ENCODE data around the gene KLHL22.

The KLHL22 gene

DNA sequence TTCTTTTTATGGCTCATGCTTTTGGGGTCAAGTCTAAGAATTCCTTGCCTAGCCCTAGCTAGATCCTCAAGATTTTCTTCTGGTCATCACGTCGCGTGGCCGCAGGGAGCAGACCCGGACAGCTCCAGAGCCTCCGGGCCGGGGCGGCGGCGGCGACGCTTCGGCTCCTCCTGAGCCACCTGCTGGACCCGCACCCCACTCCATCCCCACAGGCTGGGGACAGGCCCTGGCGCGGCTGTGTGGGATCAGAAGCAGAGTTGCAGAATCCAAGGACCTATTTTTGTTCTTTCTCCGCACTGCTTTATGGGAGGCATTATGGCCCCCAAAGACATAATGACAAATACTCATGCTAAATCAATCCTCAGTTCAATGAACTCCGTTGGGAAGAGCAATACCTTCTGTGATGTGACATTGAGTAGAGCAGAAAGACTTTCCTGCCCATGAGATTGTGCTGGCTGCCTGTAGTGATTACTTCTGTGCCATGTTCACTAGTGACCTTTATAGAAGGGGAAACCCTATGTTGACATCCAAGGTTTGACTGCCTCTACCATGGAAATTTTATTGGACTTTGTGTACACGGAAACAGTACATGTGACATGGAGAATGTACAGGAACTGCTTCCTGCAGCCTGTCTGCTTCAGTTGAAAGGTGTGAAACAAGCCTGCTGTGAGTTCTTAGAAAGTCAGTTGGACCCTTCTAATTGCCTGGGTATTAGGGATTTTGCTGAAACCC lies 45.6 kb downstream of the KLHL22 start:
- no peak for DNase-seq

GRCh38 chr22:20448630-20449029 lies 47.0 kb downstream of the KLHL22 start:
- no peak for DNase-seq

DNA sequence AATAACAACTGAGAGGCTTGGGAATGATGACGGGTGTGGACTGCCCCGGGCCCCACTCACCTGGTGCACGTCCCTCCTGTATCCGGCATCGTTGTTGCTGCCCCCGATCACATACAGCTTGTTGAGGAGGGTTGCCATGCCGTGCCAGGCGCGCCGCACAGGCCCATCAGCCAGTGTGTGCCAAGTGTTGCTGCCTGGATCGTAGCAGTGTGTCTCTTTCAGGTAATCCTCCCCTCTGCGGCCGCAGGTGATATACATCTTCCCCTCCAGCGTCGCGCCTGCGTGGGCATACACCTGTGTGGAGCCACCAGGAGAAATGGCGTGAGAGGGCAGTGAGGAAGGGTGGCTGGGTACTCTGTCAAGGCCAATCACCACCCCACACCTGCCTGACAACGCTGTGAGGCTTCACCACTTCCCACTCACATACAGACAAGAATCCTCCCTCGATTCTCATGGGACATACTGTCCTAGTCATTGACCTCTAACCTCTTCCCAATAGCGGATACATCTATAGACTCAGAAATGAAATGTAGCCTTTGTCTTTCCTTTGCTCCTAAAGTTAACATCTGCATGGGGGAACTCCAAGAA lies 49.1 kb downstream of the KLHL22 start:
- DNase-seq: no peak

- no peak for DNase-seq
These were observed 51.3 kb downstream of the KLHL22 start for GRCh38 chr22:20444325-20444724.

DNA sequence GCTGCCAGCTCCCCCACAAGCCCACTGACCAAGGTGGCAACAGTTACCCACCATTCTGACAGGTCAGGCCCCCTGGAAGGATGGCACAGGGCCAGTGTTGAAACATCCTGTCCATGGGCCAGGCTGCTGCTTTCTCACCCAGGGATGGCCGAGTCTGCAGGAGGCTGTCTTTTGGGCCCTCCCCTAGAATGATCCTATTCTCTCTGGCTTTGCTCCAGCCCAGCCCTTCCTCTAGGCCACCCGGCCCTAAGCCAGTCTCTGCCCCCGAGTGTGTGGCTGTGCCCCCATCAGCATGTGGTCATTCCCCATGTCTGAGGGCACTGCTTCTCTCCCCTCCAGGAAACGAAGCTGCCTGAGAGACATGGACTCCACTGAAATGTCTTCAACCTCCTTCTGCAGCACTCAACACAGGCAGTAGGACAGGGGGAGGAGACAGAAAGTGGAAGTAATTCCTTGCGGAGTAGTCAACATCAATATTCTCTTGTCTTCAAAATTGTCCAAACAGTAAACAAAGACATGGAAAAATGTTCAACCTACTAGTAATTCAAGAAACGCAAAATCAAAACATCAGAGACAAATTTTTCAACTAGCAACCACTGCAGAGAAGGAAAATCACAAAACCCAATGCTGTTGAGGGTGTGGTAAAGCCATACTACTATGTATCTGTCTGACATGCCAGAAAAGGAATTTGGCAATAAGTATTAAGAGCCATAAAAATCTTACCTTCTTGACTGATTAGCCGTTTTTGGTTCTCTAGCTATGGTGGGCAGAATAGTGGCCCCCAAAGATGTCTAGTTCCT lies 52.9 kb downstream of the KLHL22 start:
- no peak for DNase-seq

- no peak for DNase-seq
These were observed 53.7 kb downstream of the KLHL22 start for GRCh38 chr22:20441631-20442484.

DNA sequence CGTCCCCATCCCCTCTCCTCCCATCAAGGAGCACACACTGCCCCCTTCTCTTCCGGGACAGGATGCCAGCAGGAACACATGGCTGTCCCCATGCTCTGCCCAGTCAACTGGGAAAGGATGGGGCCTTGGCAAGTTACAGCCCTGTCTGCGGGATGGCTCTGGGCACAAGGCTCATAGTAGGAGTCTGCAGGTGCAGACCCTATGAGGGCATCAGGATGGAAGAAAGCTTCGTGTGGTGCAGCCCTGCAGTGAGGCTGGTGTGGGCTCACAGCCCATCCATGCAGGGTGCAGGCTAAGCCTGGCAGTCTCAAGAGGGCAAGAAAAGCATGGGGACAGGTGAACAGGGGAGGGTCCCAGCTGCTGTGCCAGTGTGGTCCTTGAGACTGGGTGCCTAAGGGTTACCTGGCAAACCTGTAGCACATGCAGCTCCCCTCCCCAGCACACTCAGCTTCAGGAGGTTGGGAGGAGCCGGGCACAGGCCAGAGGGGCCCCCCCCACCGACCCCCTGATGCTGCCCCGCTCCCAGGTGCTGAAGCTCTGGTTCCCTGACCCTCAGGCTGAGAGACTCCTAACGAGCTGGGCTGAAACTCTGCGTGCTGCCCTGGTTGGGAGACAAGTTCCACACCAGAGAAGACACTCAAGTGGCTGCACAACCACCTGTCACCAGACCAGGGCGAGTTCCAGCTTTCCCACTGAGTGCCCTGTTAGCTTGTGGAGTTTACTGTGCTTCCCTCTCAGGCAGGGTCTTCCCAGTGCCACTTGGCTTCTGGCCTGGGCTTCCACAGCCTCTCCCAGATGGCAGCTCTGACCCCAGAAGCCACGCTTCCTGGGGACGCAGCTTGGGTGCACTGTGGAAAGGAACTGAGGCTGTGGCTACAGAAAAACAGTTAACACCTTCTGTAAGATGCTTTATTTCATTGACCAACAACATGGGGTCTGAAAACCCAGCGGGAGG lies 54.7 kb downstream of the KLHL22 start:
- no peak for DNase-seq

GRCh38 chr22:20439928-20440575 lies 55.5 kb downstream of the KLHL22 start:
- DNase-seq: no peak

- DNase-seq: no peak
These were observed 56.1 kb downstream of the KLHL22 start for GRCh38 chr22:20439556-20439927.

DNA sequence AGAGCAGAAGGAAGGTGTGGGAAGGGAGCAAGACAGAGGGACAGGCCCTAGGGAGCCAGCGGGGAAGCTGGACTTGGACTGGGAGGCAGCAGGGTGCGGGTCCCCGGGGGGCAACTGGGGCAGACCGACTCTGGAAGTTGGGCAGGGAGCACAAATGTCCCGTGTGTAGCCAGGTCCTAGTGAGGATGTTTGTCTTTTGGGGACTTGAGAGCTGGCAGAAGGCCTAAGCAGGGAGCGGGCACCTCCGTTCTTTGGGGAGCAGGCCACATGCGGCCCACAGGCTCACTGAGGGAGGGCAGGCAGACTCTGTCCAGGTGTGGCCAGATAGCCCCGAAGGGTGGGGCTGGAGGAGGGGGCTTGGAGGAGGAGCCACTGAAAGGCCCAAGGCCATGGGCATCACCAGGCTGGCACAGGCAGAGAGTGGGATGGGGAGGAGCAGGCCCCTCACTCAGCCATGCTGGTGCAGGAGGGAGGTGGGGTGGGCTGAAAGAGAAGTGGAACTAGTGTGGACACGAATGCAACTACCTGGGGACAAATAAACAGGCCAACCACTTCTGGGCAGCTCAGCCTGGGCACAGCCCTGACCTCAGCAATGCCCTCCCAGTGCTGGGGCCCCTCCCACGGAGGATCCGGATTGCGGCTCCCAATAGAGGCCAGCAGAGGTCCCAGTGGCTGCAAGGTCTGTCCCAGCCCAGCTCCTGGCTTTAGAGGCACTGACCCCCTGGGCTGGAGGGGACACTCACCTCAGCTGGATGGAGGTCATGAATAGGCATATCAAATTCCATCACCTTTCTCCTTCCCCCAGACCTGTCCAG lies 56.7 kb downstream of the KLHL22 start:
- DNase-seq: no peak

DNA sequence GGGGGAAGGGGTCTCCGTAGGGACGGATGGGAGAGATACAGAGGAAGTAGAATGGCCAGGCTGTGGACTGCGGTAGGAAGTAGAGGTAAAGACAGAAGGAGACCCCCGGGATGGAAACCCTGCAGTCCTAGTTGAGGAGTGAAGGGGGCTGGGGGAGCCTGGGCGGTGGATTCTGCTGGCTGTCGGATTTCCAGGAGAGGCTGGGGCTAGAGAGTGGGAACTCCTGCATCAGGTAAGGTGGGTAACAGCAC lies 57.2 kb downstream of the KLHL22 start:
- DNase-seq: no peak

DNA sequence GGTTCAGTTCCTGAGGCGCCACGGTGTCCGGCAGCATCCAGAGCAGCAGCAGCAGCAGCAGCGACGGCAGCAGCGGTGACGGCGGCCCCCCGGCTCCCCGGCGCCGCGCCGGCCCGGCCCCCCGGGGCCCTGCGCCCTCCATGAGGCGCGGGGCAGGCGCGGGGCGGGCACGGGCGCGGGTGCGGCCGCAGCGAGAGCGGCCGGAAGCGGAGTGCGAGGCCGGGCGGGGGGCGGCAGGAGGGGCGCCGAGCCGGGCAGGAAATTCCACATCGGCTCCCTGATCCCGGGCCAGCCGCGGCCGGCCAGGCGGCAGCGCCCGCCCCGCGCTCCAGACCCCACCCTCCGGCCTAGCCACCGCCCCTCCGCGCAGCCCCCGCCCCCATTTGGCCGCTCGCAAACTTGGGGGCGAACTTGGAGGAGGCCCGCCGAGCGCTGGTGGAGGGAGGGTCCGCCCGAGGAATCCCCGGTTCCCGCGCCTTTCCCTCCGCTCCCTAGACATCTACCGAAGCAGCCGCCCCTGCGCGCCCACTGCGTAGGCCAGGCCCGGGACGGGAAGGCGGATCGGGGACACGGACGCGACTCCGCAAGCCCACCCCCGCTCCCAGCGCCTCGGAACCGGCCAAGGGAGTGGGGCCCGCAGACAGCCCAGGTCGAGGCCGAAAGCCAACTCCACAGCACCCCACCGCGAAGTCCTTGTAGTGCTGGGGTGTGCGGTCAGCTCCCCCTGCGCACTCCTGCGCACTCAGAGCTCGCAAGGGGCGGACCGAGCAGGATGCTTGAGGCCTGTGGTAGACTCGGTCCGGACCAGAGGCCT lies 57.8 kb downstream of the KLHL22 start, which contains the start of gene SCARF2:
Gene SCARF2 (minus strand): TSS at position 213 of the 814 bp plus-strand sequence. CDS start 71 bp downstream, at position 142.
- no peak for DNase-seq

DNA sequence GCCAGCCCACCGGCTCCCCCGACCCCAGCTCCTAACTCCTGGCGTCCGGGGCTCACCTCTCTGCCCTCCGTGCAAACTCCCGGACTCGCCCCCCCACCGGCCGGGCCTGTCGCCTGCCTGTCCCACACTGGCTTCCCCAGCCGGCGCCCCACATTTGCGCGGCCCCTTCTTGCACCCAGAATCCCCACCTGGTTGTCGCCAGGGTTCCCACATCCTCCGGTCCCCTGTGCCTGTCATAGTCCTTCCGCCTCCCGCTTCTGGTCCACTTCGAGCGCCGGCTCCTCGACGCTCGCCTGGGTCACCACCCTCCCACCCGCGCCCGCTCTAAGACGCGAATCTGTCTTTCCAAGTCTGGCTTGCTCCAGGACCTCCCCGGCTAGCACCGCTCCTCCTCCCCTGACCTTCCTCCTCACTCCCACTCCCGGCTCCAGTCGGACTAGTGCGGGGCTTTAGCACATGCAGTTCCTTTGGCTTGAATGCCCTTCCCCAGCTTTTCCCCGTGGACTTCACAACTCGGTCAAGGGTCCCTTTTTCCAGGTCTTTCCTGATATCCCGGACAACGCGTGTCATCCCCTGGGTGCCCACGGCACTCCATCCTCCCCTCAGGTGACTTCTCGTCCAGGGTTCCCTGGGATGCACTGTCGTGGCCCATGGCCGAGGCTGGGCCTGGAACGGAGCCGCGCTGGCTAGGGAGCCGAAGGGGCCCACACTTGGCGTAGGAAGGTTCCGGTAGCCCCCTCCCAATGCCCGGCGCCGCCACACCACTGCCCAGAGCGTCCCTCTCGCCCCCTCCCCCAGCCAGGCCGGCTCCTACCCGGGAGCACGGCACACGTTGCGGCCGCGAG lies 58.6 kb downstream of the KLHL22 start:
- no peak for DNase-seq

DNA sequence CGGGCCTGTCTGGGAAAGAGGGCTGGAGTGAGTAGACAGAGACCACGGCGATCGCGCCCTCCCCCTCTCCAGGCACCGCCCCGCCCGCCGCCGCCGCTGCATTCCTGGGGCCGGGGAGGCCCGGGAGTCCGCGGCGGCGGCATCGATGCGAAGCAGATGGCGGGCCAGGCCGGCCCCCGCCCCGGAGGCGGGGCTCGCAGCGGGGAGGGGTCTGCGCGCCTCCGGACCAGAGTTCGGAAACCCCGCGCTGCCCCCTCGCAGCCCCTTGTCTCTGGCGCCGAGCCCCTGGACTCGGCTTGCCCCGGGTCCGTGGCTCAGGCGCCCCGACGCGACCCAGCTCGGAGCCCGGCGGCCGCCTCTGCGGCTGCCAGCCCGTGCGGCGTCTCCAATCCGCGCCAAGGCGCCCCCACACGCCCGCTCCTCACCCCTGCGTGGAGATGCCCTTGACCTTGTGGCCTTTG lies 59.3 kb downstream of the KLHL22 start:
- no peak for DNase-seq

DNA sequence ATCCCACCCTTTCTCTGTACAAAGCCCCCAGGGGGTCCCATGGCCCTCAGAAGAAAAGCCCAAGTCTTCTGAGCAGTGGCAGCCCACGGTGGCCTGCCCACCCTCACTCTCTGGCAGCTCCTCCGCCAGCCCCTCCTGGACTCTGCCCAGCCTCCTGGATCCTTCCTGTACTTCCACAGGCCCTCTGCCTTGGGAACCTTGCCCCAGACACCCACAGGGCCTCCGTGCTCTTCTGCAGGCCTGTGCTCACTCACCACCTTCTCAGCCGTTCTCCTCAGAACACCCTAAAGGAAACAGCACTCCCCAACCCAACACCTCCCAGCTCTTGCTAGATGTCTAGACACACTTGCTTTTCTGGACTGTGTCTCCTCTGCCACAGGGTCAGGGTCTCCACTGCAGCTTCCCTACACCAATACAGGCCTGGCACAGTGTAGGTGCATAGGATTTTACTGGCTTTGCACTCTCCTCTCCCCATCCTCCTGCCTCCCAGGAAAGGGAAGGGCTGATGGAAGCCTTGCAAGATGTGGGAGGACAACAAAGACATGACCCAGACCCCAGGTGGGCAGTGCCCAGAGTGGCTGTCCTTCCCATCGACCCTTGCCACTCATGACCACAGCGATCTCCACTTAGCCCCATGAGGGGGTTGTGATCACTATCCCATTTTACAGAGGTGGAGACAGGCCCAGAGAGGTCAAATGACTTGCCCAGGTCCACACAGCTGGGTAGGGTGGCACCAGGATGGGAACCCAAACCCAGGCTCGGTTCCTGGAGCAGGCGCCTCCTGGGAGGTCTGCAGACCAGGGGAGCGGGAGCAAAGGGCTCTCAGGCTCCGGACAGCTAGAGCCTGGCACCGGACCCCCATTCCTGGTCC lies 59.9 kb downstream of the KLHL22 start:
- no peak for DNase-seq

DNA sequence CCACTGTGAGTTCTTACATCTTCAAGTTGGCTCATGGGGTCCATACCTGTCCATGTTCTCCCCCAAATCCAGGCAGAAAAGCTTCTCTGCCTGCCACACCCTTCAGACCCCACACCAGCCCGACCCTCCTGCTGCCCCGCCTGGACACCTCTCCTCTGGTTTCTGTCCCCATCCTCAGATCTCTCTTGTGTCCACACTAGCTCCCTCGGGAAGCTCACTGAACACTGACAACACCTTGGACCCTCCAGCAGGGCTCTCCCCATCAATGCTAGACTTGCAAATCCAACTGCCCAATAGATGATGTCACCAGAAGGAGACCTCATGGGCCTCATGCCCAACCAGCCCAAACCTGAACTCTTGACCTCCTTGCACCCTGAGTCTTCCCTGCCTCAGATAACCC lies 60.8 kb downstream of the KLHL22 start:
- DNase-seq: no peak

Data from anterior cingulate cortex (tissue), 58 donors.